Measurements from ENCODE around the gene ITM2C. TPM values are rescaled to one million over a fixed set of nuclear protein-coding genes. Genes with fewer than 3 reads are reported as not detected.

The ITM2C gene
- total RNA-seq (10 to 100 TPM; 15.3 to 18.6 TPM), total RNA-seq (18.5 to 30.8 reads per million in 2 donors)

DNA sequence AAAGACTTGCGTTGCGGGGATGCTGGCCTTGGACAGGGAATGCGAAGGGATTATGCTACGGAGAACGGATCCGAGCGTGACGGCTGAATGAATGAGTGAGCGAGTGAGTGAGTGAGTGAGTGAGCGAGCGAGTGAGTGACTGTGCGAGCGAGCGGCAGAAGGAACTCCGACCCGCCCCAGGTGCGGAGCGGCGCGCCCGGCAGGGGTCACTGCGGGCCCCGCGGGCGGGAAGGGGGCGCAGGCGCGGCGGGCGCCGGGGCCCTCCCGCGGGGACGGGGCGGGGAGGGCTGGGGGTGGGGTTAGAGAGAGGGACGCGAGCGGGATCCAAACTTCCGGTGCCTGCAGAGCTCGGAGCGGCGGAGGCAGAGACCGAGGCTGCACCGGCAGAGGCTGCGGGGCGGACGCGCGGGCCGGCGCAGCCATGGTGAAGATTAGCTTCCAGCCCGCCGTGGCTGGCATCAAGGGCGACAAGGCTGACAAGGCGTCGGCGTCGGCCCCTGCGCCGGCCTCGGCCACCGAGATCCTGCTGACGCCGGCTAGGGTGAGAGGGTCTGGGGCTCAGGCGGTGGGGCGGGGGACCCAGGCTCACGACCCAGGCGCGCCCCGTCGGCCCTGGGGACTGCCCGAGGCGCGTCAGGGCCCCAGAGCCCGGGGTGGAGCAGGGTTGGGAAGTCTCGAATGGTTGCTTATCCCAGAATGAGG lies at the start of gene ITM2C:
Gene ITM2C, plus strand, starts transcription at position 338 of the 702 bp plus-strand sequence. Its CDS starts 84 bp downstream, at position 422.
- Mint-ChIP-seq H3K27ac (peak within 1 kb of the TSS; percentile 91), H3K4me1 (peaks cover 35% of the 10 kb centered on the region), H3K4me3 (peak within 1 kb of the TSS; percentile 96), H3K36me3 (ENCODE audit: low read depth) (peaks cover 3% of the 10 kb centered on the region), H3K27me3 (peaks cover 9% of the 10 kb centered on the region)
- no peaks in the 10 kb centered on the region for H3K9me3 ChIP-seq (ENCODE audit: control insufficient read depth, low read length, poor library complexity, severe bottlenecking)
- ATAC-seq (peak; percentile 80), DNase-seq (peak; percentile 61 to 74 (median 73))

DNA sequence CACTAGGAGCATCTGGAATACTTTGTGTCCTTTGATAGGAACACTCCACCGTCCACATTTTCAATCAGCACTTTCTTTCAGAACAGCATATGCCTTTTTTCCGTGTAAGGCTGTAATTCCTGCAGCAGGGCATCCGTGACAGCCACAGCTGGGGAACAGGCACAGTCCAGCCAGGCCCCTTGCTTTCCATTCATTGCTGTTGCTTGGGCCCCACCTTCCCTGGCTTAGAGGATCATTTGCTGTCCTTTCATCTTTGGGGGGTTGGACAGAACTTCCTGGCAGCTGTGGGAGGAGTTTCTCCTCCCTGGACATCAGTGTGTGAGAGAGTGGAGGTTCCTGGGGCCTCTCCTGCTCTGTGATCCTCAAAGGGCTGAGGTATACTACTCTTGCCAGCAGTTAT lies 49.7 kb upstream of the ITM2C start:
- DNase-seq (no peak), ATAC-seq (no peak)
- peak overlapping the region; percentile 24 for H3K27ac Mint-ChIP-seq
- no peaks in the 10 kb centered on the region for H3K27me3 Mint-ChIP-seq
- peaks cover 16% of the 10 kb centered on the region for H3K4me1 Mint-ChIP-seq
- H3K4me3 Mint-ChIP-seq = no peak overlapping the region
- no peaks in the 10 kb centered on the region for H3K9me3 ChIP-seq (ENCODE audit: control insufficient read depth, low read length, poor library complexity, severe bottlenecking)
- peaks cover 8% of the 10 kb centered on the region for H3K36me3 Mint-ChIP-seq (ENCODE audit: low read depth)

- peaks cover 16% of the 10 kb centered on the region for H3K4me1 Mint-ChIP-seq
- no peaks in the 10 kb centered on the region for H3K27me3 Mint-ChIP-seq
- H3K9me3 ChIP-seq (ENCODE audit: control insufficient read depth, low read length, poor library complexity, severe bottlenecking) = no peaks in the 10 kb centered on the region
- peak overlapping the region; percentile 29 for H3K27ac Mint-ChIP-seq
- ATAC-seq = no peak
- H3K36me3 Mint-ChIP-seq (ENCODE audit: low read depth) = peaks cover 8% of the 10 kb centered on the region
- no peak for DNase-seq
- H3K4me3 Mint-ChIP-seq = no peak overlapping the region
Measured at GRCh38 chr2:230816735-230817134, 48.0 kb upstream of the ITM2C start.

- H3K9me3 ChIP-seq (ENCODE audit: control insufficient read depth, low read length, poor library complexity, severe bottlenecking) = no peaks in the 10 kb centered on the region
- Mint-ChIP-seq H3K4me1 (peaks cover 11% of the 10 kb centered on the region), H3K4me3 (no peak overlapping the region), H3K36me3 (ENCODE audit: low read depth) (peaks cover 3% of the 10 kb centered on the region), H3K27me3 (no peaks in the 10 kb centered on the region), H3K27ac (no peak overlapping the region)
- DNase-seq (no peak), ATAC-seq (no peak)
Measured at GRCh38 chr2:230819433-230819832, 45.3 kb upstream of the ITM2C start.

DNA sequence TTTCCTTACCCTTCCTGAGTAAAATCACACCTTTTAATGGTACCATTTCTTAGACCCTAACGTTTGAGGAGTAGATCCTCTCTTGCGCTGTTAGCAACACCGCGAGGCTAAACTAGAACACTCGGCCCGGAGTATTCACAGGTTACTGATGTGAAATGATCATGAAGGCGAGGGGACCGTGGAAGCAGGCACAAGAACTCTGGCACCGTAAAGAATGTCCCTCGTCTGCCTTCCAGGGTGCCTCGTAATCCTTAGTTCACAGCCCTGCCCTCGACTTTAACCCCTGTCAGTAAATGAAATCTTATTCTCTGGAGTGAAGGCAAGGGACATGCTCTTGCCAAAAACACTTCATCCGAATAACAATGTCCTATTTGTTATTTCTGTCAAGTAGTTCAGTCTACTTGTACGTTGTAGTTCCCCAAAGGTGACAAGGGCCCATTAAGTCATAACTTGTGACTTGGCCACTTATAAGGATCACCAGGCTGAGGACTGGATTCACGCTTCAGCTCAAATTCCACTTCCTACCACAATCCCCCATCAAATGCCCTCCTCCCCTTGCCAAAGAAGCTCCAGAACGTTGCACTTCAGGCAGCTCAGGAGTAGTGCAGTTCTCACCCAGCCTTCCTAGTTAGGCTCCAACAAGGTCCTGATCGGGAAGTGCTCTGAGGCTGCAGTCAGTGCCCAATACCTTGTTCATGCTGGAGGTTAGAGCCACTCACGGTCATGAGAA lies 43.3 kb upstream of the ITM2C start:
- H3K27ac Mint-ChIP-seq = peak overlapping the region; percentile 57
- H3K9me3 ChIP-seq (ENCODE audit: control insufficient read depth, low read length, poor library complexity, severe bottlenecking) = no peaks in the 10 kb centered on the region
- peaks cover 13% of the 10 kb centered on the region for H3K4me1 Mint-ChIP-seq
- ATAC-seq (no peak), DNase-seq (no peak)
- no peak overlapping the region for H3K4me3 Mint-ChIP-seq
- H3K36me3 Mint-ChIP-seq (ENCODE audit: low read depth) = peaks cover 3% of the 10 kb centered on the region
- peaks cover 13% of the 10 kb centered on the region for H3K27me3 Mint-ChIP-seq

GRCh38 chr2:230821991-230822520 lies 42.7 kb upstream of the ITM2C start:
- no peak overlapping the region for H3K4me3 Mint-ChIP-seq
- H3K27me3 Mint-ChIP-seq = peaks cover 20% of the 10 kb centered on the region
- DNase-seq (no peak), ATAC-seq (no peak)
- H3K9me3 ChIP-seq (ENCODE audit: control insufficient read depth, low read length, poor library complexity, severe bottlenecking) = no peaks in the 10 kb centered on the region
- peaks cover 10% of the 10 kb centered on the region for H3K4me1 Mint-ChIP-seq
- peak overlapping the region; percentile 57 for H3K27ac Mint-ChIP-seq
- H3K36me3 Mint-ChIP-seq (ENCODE audit: low read depth) = peaks cover 7% of the 10 kb centered on the region

- Mint-ChIP-seq H3K27me3 (peaks cover 28% of the 10 kb centered on the region), H3K27ac (peak overlapping the region; percentile 65)
- ATAC-seq = no peak
Measured at GRCh38 chr2:230823264-230823964, 41.3 kb upstream of the ITM2C start.

DNA sequence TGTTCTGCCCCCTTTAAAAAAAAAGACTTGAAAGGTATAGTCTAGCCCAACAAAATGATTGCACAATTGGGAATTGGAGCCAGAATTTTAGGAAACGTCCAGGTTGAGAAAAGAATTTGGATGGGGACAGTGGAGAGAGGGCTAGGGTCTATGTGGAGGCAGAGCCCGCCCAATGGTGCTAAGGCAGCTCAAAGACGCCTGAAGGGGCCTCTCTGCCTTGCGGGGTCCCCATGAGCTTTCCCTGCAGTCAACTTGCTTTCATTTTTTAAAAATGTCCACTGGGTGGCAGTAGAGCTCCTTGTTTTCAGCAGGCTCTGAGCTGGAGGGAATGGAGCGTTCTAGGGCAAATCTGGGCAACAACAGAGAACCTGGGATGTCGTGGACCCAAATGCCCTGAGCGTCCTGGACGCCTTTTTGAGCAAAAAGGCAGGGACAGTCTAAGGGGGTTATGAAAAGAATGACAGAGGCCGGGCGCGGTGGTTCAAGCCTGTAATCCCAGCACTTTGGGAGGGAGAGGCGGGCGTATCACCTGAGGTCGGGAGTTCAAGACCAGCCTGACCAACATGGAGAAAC lies 40.2 kb upstream of the ITM2C start:
- peak; percentile 76 for ATAC-seq
- no peak overlapping the region for H3K4me3 Mint-ChIP-seq
- peaks cover 6% of the 10 kb centered on the region for H3K36me3 Mint-ChIP-seq (ENCODE audit: low read depth)
- peak in 2 of 3 donors; percentile 23 to 29 for DNase-seq
- H3K4me1 Mint-ChIP-seq = peaks cover 8% of the 10 kb centered on the region
- H3K27ac Mint-ChIP-seq = peak overlapping the region; percentile 65
- peaks cover 34% of the 10 kb centered on the region for H3K27me3 Mint-ChIP-seq
- H3K9me3 ChIP-seq (ENCODE audit: control insufficient read depth, low read length, poor library complexity, severe bottlenecking) = no peaks in the 10 kb centered on the region

More at GRCh38 chr2:230823264-230823964, 41.3 kb upstream of the ITM2C start:
- peaks cover 12% of the 10 kb centered on the region for H3K4me1 Mint-ChIP-seq
- no peak for DNase-seq
- H3K36me3 Mint-ChIP-seq (ENCODE audit: low read depth) = peaks cover 8% of the 10 kb centered on the region
- H3K9me3 ChIP-seq (ENCODE audit: control insufficient read depth, low read length, poor library complexity, severe bottlenecking) = no peaks in the 10 kb centered on the region
- no peak overlapping the region for H3K4me3 Mint-ChIP-seq

GRCh38 chr2:230825354-230825753 lies 39.4 kb upstream of the ITM2C start:
- ATAC-seq (no peak), DNase-seq (no peak)
- Mint-ChIP-seq H3K4me3 (no peak overlapping the region), H3K27ac (no peak overlapping the region), H3K27me3 (peaks cover 38% of the 10 kb centered on the region), H3K4me1 (peaks cover 9% of the 10 kb centered on the region), H3K36me3 (ENCODE audit: low read depth) (peaks cover 6% of the 10 kb centered on the region)
- no peaks in the 10 kb centered on the region for H3K9me3 ChIP-seq (ENCODE audit: control insufficient read depth, low read length, poor library complexity, severe bottlenecking)

- peaks cover 13% of the 10 kb centered on the region for H3K4me1 Mint-ChIP-seq
- peaks cover 49% of the 10 kb centered on the region for H3K27me3 Mint-ChIP-seq
- DNase-seq = no peak
- no peak overlapping the region for H3K4me3 Mint-ChIP-seq
- peak; percentile 8 for ATAC-seq
- peaks cover 6% of the 10 kb centered on the region for H3K36me3 Mint-ChIP-seq (ENCODE audit: low read depth)
- no peaks in the 10 kb centered on the region for H3K9me3 ChIP-seq (ENCODE audit: control insufficient read depth, low read length, poor library complexity, severe bottlenecking)
- no peak overlapping the region for H3K27ac Mint-ChIP-seq
Measured at GRCh38 chr2:230827774-230828271, 36.9 kb upstream of the ITM2C start.

DNA sequence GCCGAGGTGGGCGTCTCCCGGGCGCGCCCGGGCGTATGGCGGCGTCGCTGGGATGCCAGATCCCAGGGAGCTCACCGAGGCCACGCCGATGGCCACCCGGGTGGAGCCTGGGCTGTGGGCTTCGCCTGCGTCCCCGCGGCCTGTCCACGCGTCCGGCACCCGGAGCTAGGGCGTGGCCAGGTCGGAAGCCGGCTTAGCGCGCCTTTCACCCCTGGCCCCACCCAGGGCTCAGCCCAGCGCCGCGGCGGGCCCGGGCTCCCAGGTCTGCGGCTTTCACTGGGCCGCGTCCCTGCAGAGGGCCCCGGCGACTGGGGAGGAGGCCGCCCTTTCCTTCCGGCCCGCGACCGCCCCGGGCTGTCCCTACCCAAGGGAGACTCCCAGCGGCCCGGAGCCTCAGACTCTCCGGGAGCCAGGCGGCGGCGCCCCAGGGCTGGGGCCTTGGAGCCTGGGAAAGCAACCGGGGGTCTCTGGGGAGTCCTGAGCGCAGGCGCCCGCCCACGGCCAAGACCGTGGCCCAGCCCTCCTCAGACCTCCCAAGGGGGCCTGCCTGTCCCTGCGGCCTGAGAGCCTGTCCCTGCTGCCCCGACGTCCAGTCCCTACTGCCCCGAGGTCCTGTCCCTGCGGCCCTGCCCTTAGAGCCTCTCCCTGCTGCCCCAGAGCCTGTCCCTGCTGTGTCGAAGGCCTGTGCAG lies 36.3 kb upstream of the ITM2C start:
- Mint-ChIP-seq H3K27me3 (peaks cover 49% of the 10 kb centered on the region), H3K27ac (no peak overlapping the region), H3K4me3 (peak overlapping the region; percentile 71), H3K36me3 (ENCODE audit: low read depth) (peaks cover 6% of the 10 kb centered on the region), H3K4me1 (peaks cover 13% of the 10 kb centered on the region)
- no peak for DNase-seq
- peak; percentile 70 for ATAC-seq
- H3K9me3 ChIP-seq (ENCODE audit: control insufficient read depth, low read length, poor library complexity, severe bottlenecking) = no peaks in the 10 kb centered on the region

DNA sequence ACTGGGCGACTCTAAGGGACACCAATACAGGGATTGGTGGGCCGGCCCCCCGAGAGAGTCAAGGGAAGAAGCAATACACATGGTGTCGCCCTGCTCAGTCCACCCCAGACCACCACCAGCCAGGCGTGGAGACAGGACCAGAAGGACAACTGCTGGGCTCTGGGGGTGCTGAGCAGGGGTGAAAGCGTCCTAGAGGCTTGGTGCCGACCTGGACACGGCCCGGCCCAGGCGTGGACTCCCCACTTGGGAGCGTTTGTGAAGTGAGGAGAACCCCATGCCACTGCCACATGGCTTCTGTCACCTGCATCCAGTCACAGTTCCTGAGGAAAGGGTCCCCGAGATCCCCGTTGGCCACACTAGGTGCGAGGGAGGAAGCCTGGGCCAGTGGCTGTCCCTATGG lies 35.4 kb upstream of the ITM2C start:
- H3K4me1 Mint-ChIP-seq = peaks cover 12% of the 10 kb centered on the region
- ATAC-seq (no peak), DNase-seq (no peak)
- H3K4me3 Mint-ChIP-seq = no peak overlapping the region
- H3K36me3 Mint-ChIP-seq (ENCODE audit: low read depth) = peaks cover 6% of the 10 kb centered on the region
- H3K9me3 ChIP-seq (ENCODE audit: control insufficient read depth, low read length, poor library complexity, severe bottlenecking) = no peaks in the 10 kb centered on the region
- H3K27ac Mint-ChIP-seq = no peak overlapping the region
- peaks cover 49% of the 10 kb centered on the region for H3K27me3 Mint-ChIP-seq

Data from T-helper 17 cell (primary cell).